ENCODE results near the gene KCNQ2.

DNA sequence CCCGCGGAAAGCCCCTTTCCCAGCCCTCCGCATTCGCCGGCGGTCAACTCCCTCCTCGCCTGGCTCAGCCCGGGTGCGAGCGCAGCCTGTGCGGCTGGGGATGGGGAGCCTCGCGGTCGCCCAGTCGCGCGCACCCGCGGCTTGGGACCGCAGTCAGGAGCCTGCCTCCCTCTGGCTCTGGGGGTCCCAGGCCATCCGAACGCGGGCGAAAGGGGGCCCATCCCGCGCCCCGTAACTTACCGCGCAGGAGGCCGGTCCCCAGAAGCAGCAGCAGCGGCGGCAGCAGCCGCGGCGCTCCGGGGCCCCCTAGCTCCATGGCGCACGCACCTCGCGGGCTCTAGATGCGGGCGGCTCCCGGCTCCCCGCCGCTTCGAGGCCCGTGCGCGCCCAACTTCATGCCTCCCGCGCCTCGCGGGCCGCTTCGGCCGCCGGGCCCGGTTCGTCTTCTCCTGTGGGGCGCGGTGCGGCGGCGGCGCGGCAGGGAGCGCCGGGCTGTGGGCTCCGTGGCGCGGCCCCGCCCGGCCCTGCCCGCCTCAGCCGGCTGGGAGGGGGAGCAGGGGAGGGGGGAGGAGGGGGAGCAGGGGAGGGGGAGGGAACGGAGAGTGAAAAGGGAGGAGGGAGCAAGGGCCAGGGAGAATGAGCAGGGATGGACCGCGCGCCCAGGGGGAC, 111.5 kb downstream of the KCNQ2 start, which contains the start of gene CHRNA4:
- TF ChIP-seq, protein P1, sequence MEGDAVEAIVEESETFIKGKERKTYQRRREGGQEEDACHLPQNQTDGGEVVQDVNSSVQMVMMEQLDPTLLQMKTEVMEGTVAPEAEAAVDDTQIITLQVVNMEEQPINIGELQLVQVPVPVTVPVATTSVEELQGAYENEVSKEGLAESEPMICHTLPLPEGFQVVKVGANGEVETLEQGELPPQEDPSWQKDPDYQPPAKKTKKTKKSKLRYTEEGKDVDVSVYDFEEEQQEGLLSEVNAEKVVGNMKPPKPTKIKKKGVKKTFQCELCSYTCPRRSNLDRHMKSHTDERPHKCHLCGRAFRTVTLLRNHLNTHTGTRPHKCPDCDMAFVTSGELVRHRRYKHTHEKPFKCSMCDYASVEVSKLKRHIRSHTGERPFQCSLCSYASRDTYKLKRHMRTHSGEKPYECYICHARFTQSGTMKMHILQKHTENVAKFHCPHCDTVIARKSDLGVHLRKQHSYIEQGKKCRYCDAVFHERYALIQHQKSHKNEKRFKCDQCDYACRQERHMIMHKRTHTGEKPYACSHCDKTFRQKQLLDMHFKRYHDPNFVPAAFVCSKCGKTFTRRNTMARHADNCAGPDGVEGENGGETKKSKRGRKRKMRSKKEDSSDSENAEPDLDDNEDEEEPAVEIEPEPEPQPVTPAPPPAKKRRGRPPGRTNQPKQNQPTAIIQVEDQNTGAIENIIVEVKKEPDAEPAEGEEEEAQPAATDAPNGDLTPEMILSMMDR (IDR thresholded peaks at IDR 0.05) = no peak
- no peak for TF ChIP-seq EP300 (IDR thresholded peaks at IDR 0.05)
- TF ChIP-seq POLR2A (IDR thresholded peaks at IDR 0.05) = no peak
- TF ChIP-seq POLR2AphosphoS5 (IDR thresholded peaks at IDR 0.05) = no peak
